ENCODE results near the gene ADAMTSL2. TPM values are rescaled to one million over a fixed set of nuclear protein-coding genes. Genes with fewer than 3 reads are reported as not detected.

The ADAMTSL2 gene
- total RNA-seq, 2 experiments from 2014 or later = 0.05 to 0.07 TPM

DNA sequence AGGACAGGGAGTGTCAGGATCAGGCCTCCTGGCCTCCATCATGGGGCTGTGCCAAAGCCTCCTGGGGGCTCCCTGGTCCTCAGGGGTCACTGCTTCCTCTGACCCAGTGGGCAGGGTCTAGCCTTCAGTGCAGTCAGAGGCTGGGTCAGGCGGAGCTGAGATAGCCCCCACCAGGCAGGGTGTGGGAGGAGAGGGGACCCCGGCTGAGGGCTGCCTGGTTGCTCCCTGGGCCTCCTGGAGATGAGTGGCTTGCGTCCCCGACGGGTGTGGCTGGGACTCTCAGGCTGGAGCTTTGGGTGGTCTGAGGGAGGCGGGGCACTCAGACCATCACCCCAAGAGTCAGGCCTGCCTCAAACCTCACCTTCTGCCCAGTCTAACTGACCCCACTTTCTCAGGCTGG is 53.0 kb downstream of the ADAMTSL2 start:
- intact Hi-C loops (cut with micrococcal nuclease) = no loop called here

GRCh38 chr9:133589454-133590227 is 55.1 kb downstream of the ADAMTSL2 start:
- ChIA-PET CTCF (interaction anchor here (0.6 to 3.8 kb wide), 21 partner anchors 7 to 404 kb away, joined by 3 to 16 read pairs (median 4); partner anchors contain the start of genes DBH and SARDH), POLR2A (no interaction called here)
- Mint-ChIP-seq H3K36me3 (no peaks in the 10 kb centered on the region), H3K27me3 (peaks cover 9% of the 10 kb centered on the region), H3K27ac (no peak overlapping the region), H3K9me3 (peaks cover 3% of the 10 kb centered on the region), H3K4me3 (no peak overlapping the region), H3K4me1 (ENCODE audit: low read depth) (no peaks in the 10 kb centered on the region)
- peak; percentile 56 for DNase-seq
- intact Hi-C loops (cut with micrococcal nuclease) = loop anchor here (1.0 kb wide), 1 partner anchor 137 kb away; no protein-coding TSS in a partner anchor

More for the DNA sequence above, 53.0 kb downstream of the ADAMTSL2 start:
- ChIA-PET POLR2A (no interaction called here), CTCF (no interaction called here)
- Mint-ChIP-seq H3K4me1 (ENCODE audit: low read depth) (no peaks in the 10 kb centered on the region), H3K27ac (no peak overlapping the region), H3K4me3 (no peak overlapping the region), H3K9me3 (peaks cover 3% of the 10 kb centered on the region), H3K27me3 (peaks cover 19% of the 10 kb centered on the region), H3K36me3 (no peaks in the 10 kb centered on the region)
- DNase-seq = no peak

GRCh38 chr9:133590231-133590855 is 55.8 kb downstream of the ADAMTSL2 start:
- Mint-ChIP-seq H3K4me3 (no peak overlapping the region), H3K9me3 (peaks cover 3% of the 10 kb centered on the region), H3K27ac (no peak overlapping the region), H3K36me3 (no peaks in the 10 kb centered on the region), H3K4me1 (ENCODE audit: low read depth) (no peaks in the 10 kb centered on the region), H3K27me3 (peaks cover 7% of the 10 kb centered on the region)
- intact Hi-C loops (cut with micrococcal nuclease) = no loop called here
- no peak for DNase-seq
- ChIA-PET CTCF (interaction anchor here (0.6 to 3.8 kb wide), 18 partner anchors 8 to 403 kb away, joined by 3 to 16 read pairs (median 4); partner anchors contain the start of genes DBH and SARDH), POLR2A (no interaction called here)

- POLR2A ChIA-PET = no interaction called here
- intact Hi-C loops (cut with micrococcal nuclease) = no loop called here
Observed at GRCh38 chr9:133591116-133591910, 56.8 kb downstream of the ADAMTSL2 start.

GRCh38 chr9:133591985-133592384 is 57.5 kb downstream of the ADAMTSL2 start:
- DNase-seq = no peak
- ChIA-PET CTCF (interaction anchor here (1.2 to 3.8 kb wide), 2 partner anchors 109 to 151 kb away, joined by 3 to 16 read pairs; no protein-coding TSS in a partner anchor), POLR2A (no interaction called here)
- Mint-ChIP-seq H3K4me1 (ENCODE audit: low read depth) (no peaks in the 10 kb centered on the region), H3K27ac (no peak overlapping the region), H3K27me3 (no peaks in the 10 kb centered on the region), H3K4me3 (no peak overlapping the region), H3K9me3 (peaks cover 10% of the 10 kb centered on the region), H3K36me3 (peaks cover under 1% of the 10 kb centered on the region)
- intact Hi-C loops (cut with micrococcal nuclease) = no loop called here

More at GRCh38 chr9:133591116-133591910, 56.8 kb downstream of the ADAMTSL2 start:
- Mint-ChIP-seq H3K4me3 (no peak overlapping the region), H3K4me1 (ENCODE audit: low read depth) (no peaks in the 10 kb centered on the region), H3K36me3 (no peaks in the 10 kb centered on the region), H3K27ac (no peak overlapping the region), H3K9me3 (peaks cover 4% of the 10 kb centered on the region), H3K27me3 (no peaks in the 10 kb centered on the region)
- no peak for DNase-seq
- CTCF ChIA-PET = interaction anchor here (3.8 kb wide), 1 partner anchor 151 kb away, joined by 16 read pairs; no protein-coding TSS in a partner anchor

GRCh38 chr9:133592731-133593409 is 58.4 kb downstream of the ADAMTSL2 start:
- Mint-ChIP-seq H3K4me3 (no peak overlapping the region), H3K27ac (no peak overlapping the region), H3K27me3 (no peaks in the 10 kb centered on the region), H3K36me3 (peaks cover 7% of the 10 kb centered on the region), H3K4me1 (ENCODE audit: low read depth) (no peaks in the 10 kb centered on the region), H3K9me3 (peaks cover 19% of the 10 kb centered on the region)
- peak; percentile 35 for DNase-seq
- intact Hi-C loops (cut with micrococcal nuclease) = no loop called here
- CTCF ChIA-PET = interaction anchor here (0.8 to 1.2 kb wide), 3 partner anchors 16 to 150 kb away, joined by 3 read pairs; partner anchors contain the start of gene FAM163B
- POLR2A ChIA-PET = no interaction called here

DNA sequence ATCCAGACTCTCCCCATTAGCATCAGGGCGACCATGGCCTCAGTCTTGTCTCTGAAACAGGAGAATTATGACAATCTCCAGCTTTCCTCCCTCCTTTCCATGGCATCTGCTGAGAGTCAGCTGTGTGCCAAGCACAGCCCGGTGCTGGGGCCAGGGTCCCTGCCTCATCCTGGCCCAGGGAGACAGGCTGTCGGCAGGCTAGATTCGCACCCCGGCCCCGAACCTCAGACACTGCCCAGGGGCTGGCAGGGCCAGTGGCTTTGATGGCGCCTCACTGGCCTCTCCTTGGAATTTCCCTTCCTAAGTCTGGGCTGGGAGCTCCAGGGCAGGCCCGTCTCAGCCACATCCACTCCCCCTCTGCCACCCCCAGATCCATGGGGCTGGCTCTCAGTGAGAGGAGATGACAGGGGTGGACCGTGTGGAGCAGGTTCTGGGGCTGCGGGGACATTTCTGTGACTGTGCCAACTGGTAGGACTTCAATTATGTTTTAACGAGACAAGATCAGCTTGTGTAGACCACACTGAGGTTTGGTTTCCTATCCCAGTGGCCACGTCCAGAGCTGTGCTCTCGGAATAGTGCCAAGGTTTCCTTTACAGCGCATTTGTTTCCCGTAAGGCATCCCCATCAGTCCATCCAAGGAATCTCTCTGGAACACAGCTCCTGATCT is 59.2 kb downstream of the ADAMTSL2 start:
- Mint-ChIP-seq H3K27me3 (no peaks in the 10 kb centered on the region), H3K9me3 (peaks cover 20% of the 10 kb centered on the region), H3K27ac (no peak overlapping the region), H3K4me1 (ENCODE audit: low read depth) (no peaks in the 10 kb centered on the region), H3K36me3 (peaks cover 7% of the 10 kb centered on the region), H3K4me3 (no peak overlapping the region)
- DNase-seq = no peak
- ChIA-PET POLR2A (no interaction called here), CTCF (interaction anchor here (0.8 to 1.1 kb wide), 3 partner anchors 16 to 149 kb away, joined by 3 to 4 read pairs (median 3); partner anchors contain the start of gene FAM163B)
- intact Hi-C loops (cut with micrococcal nuclease) = no loop called here

DNA sequence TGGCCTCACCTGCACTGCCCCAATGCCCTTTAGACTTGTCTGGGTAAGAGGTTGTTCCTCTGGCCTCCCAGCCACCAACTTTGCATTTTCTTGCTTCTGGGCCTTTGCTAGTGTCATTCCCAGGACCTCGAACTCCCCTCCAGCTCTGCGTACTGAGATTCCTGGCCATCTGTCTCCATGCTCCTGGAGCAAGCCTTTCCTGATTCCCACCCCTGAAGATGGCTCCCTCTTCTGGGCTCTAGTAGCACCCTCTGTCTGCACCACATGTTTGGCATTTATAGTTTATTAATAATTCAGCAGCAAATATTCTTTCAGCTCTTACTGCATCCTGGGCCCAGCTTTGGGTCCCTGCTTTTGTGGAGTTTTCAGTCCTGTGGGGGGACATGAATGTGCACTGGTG is 59.8 kb downstream of the ADAMTSL2 start:
- CTCF ChIA-PET = interaction anchor here (1.1 kb wide), 1 partner anchor 132 kb away, joined by 4 read pairs; no protein-coding TSS in a partner anchor
- no peaks in the 10 kb centered on the region for H3K4me1 Mint-ChIP-seq (ENCODE audit: low read depth)
- DNase-seq = no peak
- no peaks in the 10 kb centered on the region for H3K27me3 Mint-ChIP-seq
- H3K9me3 Mint-ChIP-seq = peaks cover 20% of the 10 kb centered on the region
- H3K4me3 Mint-ChIP-seq = no peak overlapping the region
- H3K36me3 Mint-ChIP-seq = peaks cover 7% of the 10 kb centered on the region
- no peak overlapping the region for H3K27ac Mint-ChIP-seq
- POLR2A ChIA-PET = no interaction called here
- intact Hi-C loops (cut with micrococcal nuclease) = no loop called here

DNA sequence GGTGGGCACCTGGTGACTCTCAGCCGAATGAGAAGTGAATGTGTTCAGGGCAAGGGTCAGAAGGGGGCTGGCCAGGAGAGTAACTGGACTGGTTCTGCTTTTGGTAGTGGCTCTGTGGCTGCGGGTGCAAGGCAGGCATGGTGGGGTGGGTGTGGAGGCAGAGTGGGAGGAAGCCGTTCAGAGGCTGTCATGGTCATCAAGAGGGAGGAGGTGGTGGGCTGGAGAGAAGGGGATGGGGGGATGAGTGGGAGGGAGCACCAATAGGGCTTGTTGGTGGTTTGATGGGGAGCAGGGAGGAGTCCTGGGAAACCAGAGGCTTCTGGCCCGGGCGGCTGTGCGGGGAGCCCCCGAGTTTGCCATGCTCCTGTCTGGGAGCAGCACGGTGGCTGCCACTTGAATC is 61.4 kb downstream of the ADAMTSL2 start:
- Mint-ChIP-seq H3K4me3 (no peak overlapping the region), H3K9me3 (peaks cover 20% of the 10 kb centered on the region), H3K27ac (no peak overlapping the region), H3K4me1 (ENCODE audit: low read depth) (no peaks in the 10 kb centered on the region), H3K36me3 (peaks cover 7% of the 10 kb centered on the region), H3K27me3 (no peaks in the 10 kb centered on the region)
- CTCF ChIA-PET = no interaction called here
- DNase-seq = no peak
- POLR2A ChIA-PET = interaction anchor here (0.5 to 0.6 kb wide), 2 partner anchors 15 to 150 kb away, joined by 4 to 6 read pairs; no protein-coding TSS in a partner anchor
- intact Hi-C loops (cut with micrococcal nuclease) = no loop called here

GRCh38 chr9:133597316-133597957 is 62.9 kb downstream of the ADAMTSL2 start:
- POLR2A ChIA-PET = no interaction called here
- H3K27ac Mint-ChIP-seq = no peak overlapping the region
- H3K36me3 Mint-ChIP-seq = peaks cover 7% of the 10 kb centered on the region
- no peak for DNase-seq
- CTCF ChIA-PET = interaction anchor here (0.7 to 1.4 kb wide), 3 partner anchors 8 to 115 kb away, joined by 3 to 5 read pairs (median 3); no protein-coding TSS in a partner anchor
- intact Hi-C loops (cut with micrococcal nuclease) = no loop called here
- no peak overlapping the region for H3K4me3 Mint-ChIP-seq
- H3K9me3 Mint-ChIP-seq = peaks cover 20% of the 10 kb centered on the region
- no peaks in the 10 kb centered on the region for H3K4me1 Mint-ChIP-seq (ENCODE audit: low read depth)
- peaks cover 3% of the 10 kb centered on the region for H3K27me3 Mint-ChIP-seq

- DNase-seq = no peak
- ChIA-PET POLR2A (no interaction called here), CTCF (no interaction called here)
- Mint-ChIP-seq H3K4me1 (ENCODE audit: low read depth) (no peaks in the 10 kb centered on the region), H3K27me3 (peaks cover 3% of the 10 kb centered on the region), H3K4me3 (no peak overlapping the region), H3K36me3 (peaks cover 7% of the 10 kb centered on the region), H3K9me3 (peaks cover 20% of the 10 kb centered on the region), H3K27ac (no peak overlapping the region)
- intact Hi-C loops (cut with micrococcal nuclease) = no loop called here
Observed at GRCh38 chr9:133598978-133599377, 64.5 kb downstream of the ADAMTSL2 start.

Measured in activated CD4-positive, alpha-beta memory T cell treated with anti-CD3 and anti-CD28 coated beads for 36 hours (primary cell).